ENCODE measurements around the gene CCT8L2.
"Not testable (repeated sequence)": the region's sequence is repeated elsewhere in the genome, so short reads cannot be mapped to it uniquely, and the experiment has no call there.

CCT8L2 gene, protein sequence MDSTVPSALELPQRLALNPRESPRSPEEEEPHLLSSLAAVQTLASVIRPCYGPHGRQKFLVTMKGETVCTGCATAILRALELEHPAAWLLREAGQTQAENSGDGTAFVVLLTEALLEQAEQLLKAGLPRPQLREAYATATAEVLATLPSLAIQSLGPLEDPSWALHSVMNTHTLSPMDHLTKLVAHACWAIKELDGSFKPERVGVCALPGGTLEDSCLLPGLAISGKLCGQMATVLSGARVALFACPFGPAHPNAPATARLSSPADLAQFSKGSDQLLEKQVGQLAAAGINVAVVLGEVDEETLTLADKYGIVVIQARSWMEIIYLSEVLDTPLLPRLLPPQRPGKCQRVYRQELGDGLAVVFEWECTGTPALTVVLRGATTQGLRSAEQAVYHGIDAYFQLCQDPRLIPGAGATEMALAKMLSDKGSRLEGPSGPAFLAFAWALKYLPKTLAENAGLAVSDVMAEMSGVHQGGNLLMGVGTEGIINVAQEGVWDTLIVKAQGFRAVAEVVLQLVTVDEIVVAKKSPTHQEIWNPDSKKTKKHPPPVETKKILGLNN

GRCh38 chr22:16592710-16593109 lies at the start of gene CCT8L2:
Gene CCT8L2 (minus strand): TSS chr22:16592810. CDS start chr22:16592550, 260 bp downstream.
- H2AFZ ChIP-seq (ENCODE audit: low read depth, low read length, severe bottlenecking) = not testable (repeated sequence)

GRCh38 chr22:16635442-16635841 lies 42.8 kb upstream of the CCT8L2 start:
- not testable (repeated sequence) for H3K9me2 ChIP-seq (replicated peaks; ENCODE audit: insufficient read depth, low read length); H3K27ac ChIP-seq (ENCODE audit: low read depth, low read length); H3K9me3 ChIP-seq (ENCODE audit: insufficient read depth, low read length); H3K4me2 ChIP-seq (ENCODE audit: low read depth, low read length, poor library complexity, severe bottlenecking); H2AFZ ChIP-seq (ENCODE audit: low read depth, low read length, severe bottlenecking); H4K20me1 ChIP-seq (ENCODE audit: low read depth, low read length); H3F3A ChIP-seq (ENCODE audit: insufficient read depth); H3K79me2 ChIP-seq (ENCODE audit: insufficient read depth, low read length); H3K36me3 ChIP-seq (ENCODE audit: low read length); H3K9ac ChIP-seq (ENCODE audit: low read length); H3K27me3 ChIP-seq (ENCODE audit: low read length); H3K4me3 ChIP-seq (ENCODE audit: insufficient read depth, low read length, poor library complexity, severe bottlenecking)

More at GRCh38 chr22:16592710-16593109, at the start of gene CCT8L2:
- not testable (repeated sequence) for H3K4me2 ChIP-seq (ENCODE audit: low read depth, low read length, poor library complexity, severe bottlenecking); H3K9me3 ChIP-seq (ENCODE audit: insufficient read depth, low read length); H3K9me2 ChIP-seq (replicated peaks; ENCODE audit: insufficient read depth, low read length); H3F3A ChIP-seq (ENCODE audit: insufficient read depth); H3K27ac ChIP-seq (ENCODE audit: low read depth, low read length); H3K79me2 ChIP-seq (ENCODE audit: insufficient read depth, low read length); H4K20me1 ChIP-seq (ENCODE audit: low read depth, low read length); H3K36me3 ChIP-seq (ENCODE audit: low read length); H3K4me3 ChIP-seq (ENCODE audit: insufficient read depth, low read length, poor library complexity, severe bottlenecking); H3K9ac ChIP-seq (ENCODE audit: low read length); H3K27me3 ChIP-seq (ENCODE audit: low read length)

- not testable (repeated sequence) for H2AFZ ChIP-seq (ENCODE audit: low read depth, low read length, severe bottlenecking); H3K9me2 ChIP-seq (replicated peaks; ENCODE audit: insufficient read depth, low read length); H3K9ac ChIP-seq (ENCODE audit: low read length); H3K36me3 ChIP-seq (ENCODE audit: low read length); H3K27ac ChIP-seq (ENCODE audit: low read depth, low read length); H4K20me1 ChIP-seq (ENCODE audit: low read depth, low read length); H3K4me3 ChIP-seq (ENCODE audit: insufficient read depth, low read length, poor library complexity, severe bottlenecking); H3K79me2 ChIP-seq (ENCODE audit: insufficient read depth, low read length); H3K4me2 ChIP-seq (ENCODE audit: low read depth, low read length, poor library complexity, severe bottlenecking); H3K27me3 ChIP-seq (ENCODE audit: low read length); H3K9me3 ChIP-seq (ENCODE audit: insufficient read depth, low read length); H3F3A ChIP-seq (ENCODE audit: insufficient read depth)
These were observed 41.5 kb upstream of the CCT8L2 start for GRCh38 chr22:16634092-16634491.

- H2AFZ ChIP-seq (ENCODE audit: low read depth, low read length, severe bottlenecking); H3K9ac ChIP-seq (ENCODE audit: low read length); H3K27ac ChIP-seq (ENCODE audit: low read depth, low read length); H3F3A ChIP-seq (ENCODE audit: insufficient read depth); H3K27me3 ChIP-seq (ENCODE audit: low read length); H3K4me2 ChIP-seq (ENCODE audit: low read depth, low read length, poor library complexity, severe bottlenecking); H3K9me3 ChIP-seq (ENCODE audit: insufficient read depth, low read length); H3K79me2 ChIP-seq (ENCODE audit: insufficient read depth, low read length); H3K9me2 ChIP-seq (replicated peaks; ENCODE audit: insufficient read depth, low read length); H4K20me1 ChIP-seq (ENCODE audit: low read depth, low read length); H3K4me3 ChIP-seq (ENCODE audit: insufficient read depth, low read length, poor library complexity, severe bottlenecking); H3K36me3 ChIP-seq (ENCODE audit: low read length): not testable (repeated sequence)
These were observed 35.9 kb upstream of the CCT8L2 start for GRCh38 chr22:16628476-16628875.

- H2AFZ ChIP-seq (ENCODE audit: low read depth, low read length, severe bottlenecking); H3K4me3 ChIP-seq (ENCODE audit: insufficient read depth, low read length, poor library complexity, severe bottlenecking); H3K9me3 ChIP-seq (ENCODE audit: insufficient read depth, low read length); H3K27ac ChIP-seq (ENCODE audit: low read depth, low read length); H3K36me3 ChIP-seq (ENCODE audit: low read length); H4K20me1 ChIP-seq (ENCODE audit: low read depth, low read length); H3K79me2 ChIP-seq (ENCODE audit: insufficient read depth, low read length); H3K9me2 ChIP-seq (replicated peaks; ENCODE audit: insufficient read depth, low read length); H3K4me2 ChIP-seq (ENCODE audit: low read depth, low read length, poor library complexity, severe bottlenecking); H3K27me3 ChIP-seq (ENCODE audit: low read length); H3F3A ChIP-seq (ENCODE audit: insufficient read depth); H3K9ac ChIP-seq (ENCODE audit: low read length): not testable (repeated sequence)
These were observed 32.4 kb upstream of the CCT8L2 start for GRCh38 chr22:16625018-16625417.

- H3K9ac ChIP-seq (ENCODE audit: low read length); H3K9me3 ChIP-seq (ENCODE audit: insufficient read depth, low read length); H3K27me3 ChIP-seq (ENCODE audit: low read length); H3K36me3 ChIP-seq (ENCODE audit: low read length); H3K27ac ChIP-seq (ENCODE audit: low read depth, low read length); H2AFZ ChIP-seq (ENCODE audit: low read depth, low read length, severe bottlenecking); H3F3A ChIP-seq (ENCODE audit: insufficient read depth); H3K4me2 ChIP-seq (ENCODE audit: low read depth, low read length, poor library complexity, severe bottlenecking); H4K20me1 ChIP-seq (ENCODE audit: low read depth, low read length); H3K9me2 ChIP-seq (replicated peaks; ENCODE audit: insufficient read depth, low read length); H3K4me3 ChIP-seq (ENCODE audit: insufficient read depth, low read length, poor library complexity, severe bottlenecking); H3K79me2 ChIP-seq (ENCODE audit: insufficient read depth, low read length): not testable (repeated sequence)
These were observed 31.0 kb upstream of the CCT8L2 start for GRCh38 chr22:16623595-16623994.

DNA sequence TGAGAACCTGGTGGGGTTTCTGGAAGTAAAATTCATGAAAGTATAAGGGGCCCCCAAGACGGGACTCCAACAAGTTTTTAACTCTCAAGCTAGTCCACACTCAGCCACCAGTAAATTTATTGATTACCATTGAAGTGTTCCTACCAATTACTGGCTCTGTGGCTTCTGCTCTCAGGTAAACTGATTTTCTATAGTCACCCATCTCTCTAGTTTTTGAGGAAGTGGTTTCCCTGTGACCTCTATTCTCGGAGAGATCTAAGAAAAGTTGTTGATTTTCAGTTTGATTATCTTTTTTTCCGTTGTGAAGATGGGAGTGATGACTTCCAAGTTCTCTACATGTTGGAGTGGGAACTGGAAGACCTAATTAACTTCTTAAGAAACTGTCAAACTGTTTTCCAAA lies 24.9 kb upstream of the CCT8L2 start:
- not testable (repeated sequence) for H3K9ac ChIP-seq (ENCODE audit: low read length); H3K9me2 ChIP-seq (replicated peaks; ENCODE audit: insufficient read depth, low read length); H2AFZ ChIP-seq (ENCODE audit: low read depth, low read length, severe bottlenecking); H4K20me1 ChIP-seq (ENCODE audit: low read depth, low read length); H3K9me3 ChIP-seq (ENCODE audit: insufficient read depth, low read length); H3F3A ChIP-seq (ENCODE audit: insufficient read depth); H3K4me3 ChIP-seq (ENCODE audit: insufficient read depth, low read length, poor library complexity, severe bottlenecking); H3K27me3 ChIP-seq (ENCODE audit: low read length); H3K27ac ChIP-seq (ENCODE audit: low read depth, low read length); H3K79me2 ChIP-seq (ENCODE audit: insufficient read depth, low read length); H3K4me2 ChIP-seq (ENCODE audit: low read depth, low read length, poor library complexity, severe bottlenecking); H3K36me3 ChIP-seq (ENCODE audit: low read length)

DNA sequence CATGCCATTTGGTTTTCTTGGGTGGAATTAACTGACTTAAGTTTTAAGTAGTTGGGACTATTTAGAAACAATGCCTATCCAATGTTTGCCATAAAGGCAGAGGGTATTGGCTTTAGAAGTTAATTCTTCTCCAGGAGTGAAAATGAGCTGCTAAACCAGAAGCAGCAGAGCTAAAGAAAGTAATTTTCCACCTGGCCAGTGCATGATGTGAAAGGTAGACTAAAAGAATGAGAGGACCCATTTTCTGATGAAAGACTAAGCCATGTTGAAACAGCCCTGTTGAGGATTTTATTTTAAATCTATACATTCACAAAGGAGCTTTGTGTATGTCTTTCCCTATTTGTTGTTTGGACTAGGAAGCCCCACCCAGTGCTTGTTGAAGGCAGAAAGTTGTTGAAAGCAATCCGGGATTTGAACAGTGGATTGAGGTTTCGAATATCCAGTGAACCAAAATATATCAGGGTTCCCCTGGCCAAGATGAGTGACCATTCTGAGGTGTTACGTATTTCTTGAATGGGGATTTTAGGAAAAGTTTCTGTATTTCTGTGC lies 23.9 kb upstream of the CCT8L2 start:
- H3K9me2 ChIP-seq (replicated peaks; ENCODE audit: insufficient read depth, low read length); H3K79me2 ChIP-seq (ENCODE audit: insufficient read depth, low read length); H2AFZ ChIP-seq (ENCODE audit: low read depth, low read length, severe bottlenecking); H3K27me3 ChIP-seq (ENCODE audit: low read length); H3K9ac ChIP-seq (ENCODE audit: low read length); H3K36me3 ChIP-seq (ENCODE audit: low read length); H3K27ac ChIP-seq (ENCODE audit: low read depth, low read length); H3K4me2 ChIP-seq (ENCODE audit: low read depth, low read length, poor library complexity, severe bottlenecking); H3K4me3 ChIP-seq (ENCODE audit: insufficient read depth, low read length, poor library complexity, severe bottlenecking); H4K20me1 ChIP-seq (ENCODE audit: low read depth, low read length); H3F3A ChIP-seq (ENCODE audit: insufficient read depth); H3K9me3 ChIP-seq (ENCODE audit: insufficient read depth, low read length): not testable (repeated sequence)
